SU-DHL-6 (cell line): ENCODE results near the gene CEACAM6.
"Not testable (repeated sequence)": the region's sequence is repeated elsewhere in the genome, so short reads cannot be mapped to it uniquely, and the experiment has no call there.

Experiments used
- H2AFZ ChIP-seq: fragments of 200-600 bp; sonication (generic); 2 replicates; pipeline ENCODE4 v1.6.1; 2014; ENCODE audit warnings: low read depth, mild to moderate bottlenecking, moderate library complexity, mixed read lengths, antibody characterized with exemption, low read length; ENCODE audit not compliant: severe bottlenecking
- H3F3A ChIP-seq: fragments of 200-600 bp; shearing (Covaris generic); 2 replicates; pipeline ENCODE4 v1.6.0; 2016; ENCODE audit warnings: antibody characterized with exemption, mild to moderate bottlenecking; ENCODE audit not compliant: insufficient read depth
- H3K27ac ChIP-seq: fragments of 200-600 bp; sonication (generic); 2 replicates; pipeline ENCODE4 v1.5.1; 2016; ENCODE audit warnings: low read depth, mild to moderate bottlenecking, low read length, moderate library complexity, mixed read lengths
- H3K27me3 ChIP-seq: fragments of 200-600 bp; sonication (generic), shearing (Covaris generic); 2 replicates; pipeline ENCODE4 v1.6.0; 2014; ENCODE audit warnings: mild to moderate bottlenecking, low read length
- H3K36me3 ChIP-seq: fragments of 200-600 bp; sonication (generic); 2 replicates; pipeline ENCODE4 v1.6.1; 2014; ENCODE audit warnings: mild to moderate bottlenecking, low read length, mixed read lengths
- H3K4me2 ChIP-seq: fragments of 300-600, 200-600 bp; shearing (Covaris generic), sonication (generic); 2 replicates; pipeline ENCODE4 v1.6.0; 2014; ENCODE audit warnings: low read length, low read depth, mild to moderate bottlenecking; ENCODE audit not compliant: poor library complexity, severe bottlenecking
- H3K4me3 ChIP-seq: fragments of 200-600 bp; sonication (generic); 2 replicates; pipeline ENCODE4 v1.5.1; 2014; ENCODE audit warnings: antibody characterized with exemption, low read length, mild to moderate bottlenecking, mixed read lengths; ENCODE audit not compliant: insufficient read depth, poor library complexity, severe bottlenecking
- H3K79me2 ChIP-seq: fragments of 200-600 bp; sonication (generic); 2 replicates; pipeline ENCODE4 v1.6.1; 2014; ENCODE audit warnings: mild to moderate bottlenecking, low read length, moderate library complexity; ENCODE audit not compliant: insufficient read depth
- H3K9ac ChIP-seq: fragments of 200-600 bp; sonication (generic); 2 replicates; pipeline ENCODE4 v1.7.0; 2014; ENCODE audit warnings: mild to moderate bottlenecking, low read length
- H3K9me2 ChIP-seq: fragments of 200-600 bp; sonication (generic); replicated peaks from 2 replicates; pipeline ENCODE4 v1.6.1; 2014; ENCODE audit warnings: low read length; ENCODE audit not compliant: insufficient read depth
- H3K9me3 ChIP-seq: fragments of 200-600 bp; sonication (generic); 2 replicates; pipeline ENCODE4 v1.6.1; 2014; ENCODE audit warnings: low read length, mixed read lengths; ENCODE audit not compliant: insufficient read depth
- H4K20me1 ChIP-seq: fragments of 200-600 bp; sonication (generic); 2 replicates; pipeline ENCODE4 v1.6.1; 2014; ENCODE audit warnings: low read depth, mild to moderate bottlenecking, antibody characterized with exemption, low read length, moderate library complexity, mixed read lengths
- EZH2phosphoT487 ChIP-seq: fragments of 200-600 bp; sonication (generic), shearing (Covaris generic); conservative IDR thresholded peaks from 2 replicates; pipeline ENCODE4 v1.6.1; 2018; ENCODE audit warnings: mild to moderate bottlenecking, antibody characterized with exemption, low read length, moderate library complexity, mixed read lengths
- TF ChIP-seq, protein P1 (sequence below): fragments of 200-600 bp; sonication (generic); IDR thresholded peaks from one replicate; pipeline ENCODE4 v1.5.1; 2017; ENCODE audit warnings: antibody characterized with exemption, mild to moderate bottlenecking, low read length, moderate library complexity; ENCODE audit not compliant: insufficient read depth, poor library complexity, severe bottlenecking

The CEACAM6 gene

DNA sequence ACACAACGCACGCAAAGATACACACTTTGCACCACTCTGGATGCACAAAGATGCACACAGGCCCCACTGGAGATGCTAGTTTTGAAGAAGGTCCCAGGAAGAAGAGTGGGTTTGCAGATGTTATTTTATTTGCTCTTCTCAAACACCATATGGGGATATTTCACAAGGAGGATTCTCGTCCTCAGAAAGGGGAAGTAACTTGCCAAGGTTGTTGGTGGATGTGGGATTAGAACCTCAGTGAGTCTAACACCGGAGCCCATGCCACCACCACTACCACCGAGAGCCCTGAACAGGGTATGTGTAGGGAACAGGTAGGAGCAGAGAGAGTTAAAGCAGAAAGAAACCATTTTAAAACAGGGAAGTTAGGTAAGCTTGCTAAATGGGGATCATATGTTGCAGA is 9.6 kb upstream of the CEACAM6 start:
- Histone ChIP-seq H3K36me3 (no peaks in the 10 kb centered on the region), H3K79me2 (no peaks in the 10 kb centered on the region), H4K20me1 (no peaks in the 10 kb centered on the region), H2AFZ (no peak overlapping the region), H3K9me3 (no peaks in the 10 kb centered on the region), H3F3A (no peaks in the 10 kb centered on the region), H3K27ac (no peak overlapping the region), H3K4me2 (no peak overlapping the region), H3K9ac (no peak overlapping the region), H3K27me3 (no peaks in the 10 kb centered on the region), H3K4me3 (no peak overlapping the region), H3K9me2 (no peaks in the 10 kb centered on the region)
- TF ChIP-seq EZH2phosphoT487: no peak
- TF ChIP-seq, protein P1, sequence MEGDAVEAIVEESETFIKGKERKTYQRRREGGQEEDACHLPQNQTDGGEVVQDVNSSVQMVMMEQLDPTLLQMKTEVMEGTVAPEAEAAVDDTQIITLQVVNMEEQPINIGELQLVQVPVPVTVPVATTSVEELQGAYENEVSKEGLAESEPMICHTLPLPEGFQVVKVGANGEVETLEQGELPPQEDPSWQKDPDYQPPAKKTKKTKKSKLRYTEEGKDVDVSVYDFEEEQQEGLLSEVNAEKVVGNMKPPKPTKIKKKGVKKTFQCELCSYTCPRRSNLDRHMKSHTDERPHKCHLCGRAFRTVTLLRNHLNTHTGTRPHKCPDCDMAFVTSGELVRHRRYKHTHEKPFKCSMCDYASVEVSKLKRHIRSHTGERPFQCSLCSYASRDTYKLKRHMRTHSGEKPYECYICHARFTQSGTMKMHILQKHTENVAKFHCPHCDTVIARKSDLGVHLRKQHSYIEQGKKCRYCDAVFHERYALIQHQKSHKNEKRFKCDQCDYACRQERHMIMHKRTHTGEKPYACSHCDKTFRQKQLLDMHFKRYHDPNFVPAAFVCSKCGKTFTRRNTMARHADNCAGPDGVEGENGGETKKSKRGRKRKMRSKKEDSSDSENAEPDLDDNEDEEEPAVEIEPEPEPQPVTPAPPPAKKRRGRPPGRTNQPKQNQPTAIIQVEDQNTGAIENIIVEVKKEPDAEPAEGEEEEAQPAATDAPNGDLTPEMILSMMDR: no peak

GRCh38 chr19:41746593-41747227 is 8.6 kb upstream of the CEACAM6 start:
- Histone ChIP-seq H3K9me2 (no peaks in the 10 kb centered on the region), H3F3A (no peaks in the 10 kb centered on the region), H3K9ac (no peak overlapping the region), H3K9me3 (no peaks in the 10 kb centered on the region), H4K20me1 (no peaks in the 10 kb centered on the region), H3K27ac (no peak overlapping the region), H3K4me2 (no peak overlapping the region), H3K4me3 (no peak overlapping the region), H2AFZ (no peak overlapping the region), H3K79me2 (no peaks in the 10 kb centered on the region), H3K36me3 (no peaks in the 10 kb centered on the region), H3K27me3 (no peaks in the 10 kb centered on the region)
- TF ChIP-seq EZH2phosphoT487: no peak
- TF ChIP-seq, protein P1: peak; percentile 48

DNA sequence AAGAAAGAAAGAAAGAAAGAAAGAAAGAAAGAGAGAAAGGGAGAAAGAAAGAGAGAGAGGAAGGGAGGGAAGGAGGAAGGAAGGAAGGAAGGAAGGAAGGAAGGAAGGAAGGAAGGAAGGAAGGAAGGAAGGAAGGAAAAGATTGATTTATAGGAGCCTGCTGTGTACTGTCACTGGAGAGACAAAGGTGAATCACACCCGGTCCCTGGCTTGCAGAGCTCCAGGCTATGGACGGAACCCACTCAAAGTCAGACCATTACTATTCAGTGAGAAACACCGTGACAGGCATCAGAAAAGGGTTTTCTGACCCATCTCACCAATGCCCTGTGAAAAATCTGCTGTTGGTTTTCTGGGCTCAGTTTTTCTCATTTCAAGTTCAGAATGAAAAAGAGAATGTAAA is 7.3 kb upstream of the CEACAM6 start:
- Histone ChIP-seq H3K9ac (no peak overlapping the region), H3K4me3 (no peak overlapping the region), H2AFZ (no peak overlapping the region), H3K27ac (no peak overlapping the region), H3K4me2 (no peak overlapping the region), H3K9me2 (no peaks in the 10 kb centered on the region), H3K79me2 (no peaks in the 10 kb centered on the region), H3K9me3 (no peaks in the 10 kb centered on the region), H3K36me3 (no peaks in the 10 kb centered on the region), H4K20me1 (no peaks in the 10 kb centered on the region), H3K27me3 (no peaks in the 10 kb centered on the region), H3F3A (no peaks in the 10 kb centered on the region)
- TF ChIP-seq, protein P1: no peak
- TF ChIP-seq EZH2phosphoT487: no peak

- not testable (repeated sequence) for H3K4me2 ChIP-seq, H4K20me1 ChIP-seq, H3K27ac ChIP-seq, H3F3A ChIP-seq, H2AFZ ChIP-seq, H3K27me3 ChIP-seq, H3K9ac ChIP-seq, H3K9me2 ChIP-seq, H3K79me2 ChIP-seq, H3K4me3 ChIP-seq, H3K9me3 ChIP-seq, H3K36me3 ChIP-seq
Observed at GRCh38 chr19:41750248-41751134, 4.8 kb upstream of the CEACAM6 start.
